Neural crest cell (in vitro differentiated cells): ENCODE data around the gene PAK5. TPM values are rescaled to one million over a fixed set of nuclear protein-coding genes. Genes with fewer than 3 reads are reported as not detected.

Source experiments
- DNase-seq: peaks from one replicate; pipeline ENCODE4 v3.0.0; 2021; ENCODE audit warnings: low read depth, mixed read lengths, low spot score
- H3K27ac Mint-ChIP-seq: one replicate; pipeline ENCODE4 v1.8.0; 2021; ENCODE audit warnings: mild to moderate bottlenecking, mixed read lengths; ENCODE audit not compliant: unreplicated experiment
- H3K27me3 Mint-ChIP-seq: 2 replicates; pipeline ENCODE4 v1.8.0; 2021; ENCODE audit warnings: low read depth, mild to moderate bottlenecking, mixed read lengths
- H3K36me3 Mint-ChIP-seq: 2 replicates; pipeline ENCODE4 v1.8.0; 2021; ENCODE audit warnings: low read depth, mild to moderate bottlenecking, mixed read lengths
- H3K4me1 Mint-ChIP-seq: 2 replicates; pipeline ENCODE4 v1.8.0; 2021; ENCODE audit warnings: mixed read lengths
- H3K4me3 Mint-ChIP-seq: one replicate; pipeline ENCODE4 v1.8.0; 2021; ENCODE audit warnings: mild to moderate bottlenecking, mixed read lengths
- H3K9me3 Mint-ChIP-seq: 2 replicates; pipeline ENCODE4 v1.8.0; 2021; ENCODE audit warnings: mixed read lengths
- total RNA-seq: library from RNA; stranded (reverse); gene quantifications from 2 replicates; pipeline ENCODE4 v1.2.1, GENCODE V29; 2021
- TF ChIP-seq, protein P1 (sequence below): fragments of 200-600 bp; sonication (generic); conservative IDR thresholded peaks from 2 replicates; pipeline ENCODE4 v1.5.0; 2021; ENCODE audit warnings: antibody characterized with exemption, mild to moderate bottlenecking

PAK5 gene
- total RNA-seq, 1 donor from 2014 or later = 1.8 TPM

DNA sequence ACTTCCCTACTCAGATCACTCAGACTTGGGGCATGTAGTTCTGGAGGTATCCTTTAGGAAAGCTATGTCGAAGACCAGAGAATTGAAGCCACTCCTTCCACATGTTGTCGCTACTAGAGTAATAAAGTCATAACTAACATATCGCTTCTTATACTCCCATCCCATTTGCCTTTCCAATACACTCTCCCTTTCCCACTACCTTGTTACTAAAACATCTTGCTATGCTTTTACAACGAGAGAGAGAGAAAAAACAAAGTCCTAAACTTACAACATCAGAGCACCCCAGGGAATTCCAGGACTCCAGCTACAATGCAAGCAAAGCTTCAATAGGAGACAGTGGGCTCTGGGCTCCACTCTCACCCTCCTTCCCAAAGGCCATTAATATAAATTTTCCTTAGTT is 329.6 kb downstream of the PAK5 start:
- Mint-ChIP-seq H3K36me3 (no peaks in the 10 kb centered on the region), H3K27ac (no peak overlapping the region), H3K9me3 (no peaks in the 10 kb centered on the region), H3K4me1 (peaks cover 6% of the 10 kb centered on the region), H3K27me3 (peaks cover 92% of the 10 kb centered on the region), H3K4me3 (peak overlapping the region; percentile 31)
- TF ChIP-seq, protein P1, sequence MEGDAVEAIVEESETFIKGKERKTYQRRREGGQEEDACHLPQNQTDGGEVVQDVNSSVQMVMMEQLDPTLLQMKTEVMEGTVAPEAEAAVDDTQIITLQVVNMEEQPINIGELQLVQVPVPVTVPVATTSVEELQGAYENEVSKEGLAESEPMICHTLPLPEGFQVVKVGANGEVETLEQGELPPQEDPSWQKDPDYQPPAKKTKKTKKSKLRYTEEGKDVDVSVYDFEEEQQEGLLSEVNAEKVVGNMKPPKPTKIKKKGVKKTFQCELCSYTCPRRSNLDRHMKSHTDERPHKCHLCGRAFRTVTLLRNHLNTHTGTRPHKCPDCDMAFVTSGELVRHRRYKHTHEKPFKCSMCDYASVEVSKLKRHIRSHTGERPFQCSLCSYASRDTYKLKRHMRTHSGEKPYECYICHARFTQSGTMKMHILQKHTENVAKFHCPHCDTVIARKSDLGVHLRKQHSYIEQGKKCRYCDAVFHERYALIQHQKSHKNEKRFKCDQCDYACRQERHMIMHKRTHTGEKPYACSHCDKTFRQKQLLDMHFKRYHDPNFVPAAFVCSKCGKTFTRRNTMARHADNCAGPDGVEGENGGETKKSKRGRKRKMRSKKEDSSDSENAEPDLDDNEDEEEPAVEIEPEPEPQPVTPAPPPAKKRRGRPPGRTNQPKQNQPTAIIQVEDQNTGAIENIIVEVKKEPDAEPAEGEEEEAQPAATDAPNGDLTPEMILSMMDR = no peak
- DNase-seq = no peak

DNA sequence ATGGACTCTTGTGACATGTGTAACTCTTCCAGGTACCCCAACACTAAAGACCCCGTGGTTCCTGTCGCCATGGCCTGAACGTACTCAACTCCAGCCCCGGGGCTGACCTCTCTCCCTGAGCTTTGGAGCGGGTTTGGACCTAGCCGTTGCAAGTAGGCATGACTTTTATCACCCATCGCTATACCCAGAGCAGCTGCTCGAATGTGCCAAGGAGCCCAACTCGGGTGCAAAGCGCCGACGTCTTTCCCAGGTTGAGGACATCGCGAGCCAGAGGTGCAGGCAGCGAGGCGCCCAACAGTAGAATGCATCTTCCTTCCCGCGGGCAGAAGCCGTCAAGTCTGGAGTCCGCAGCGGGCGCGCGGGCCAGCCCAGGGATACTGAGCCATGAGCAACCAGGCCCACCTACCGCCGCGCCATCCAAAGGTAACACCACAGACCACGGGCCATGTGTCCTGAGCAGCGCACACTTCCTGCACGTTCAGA is 330.1 kb downstream of the PAK5 start:
- Mint-ChIP-seq H3K36me3 (no peaks in the 10 kb centered on the region), H3K4me3 (peak overlapping the region; percentile 31), H3K4me1 (peaks cover under 1% of the 10 kb centered on the region), H3K27ac (no peak overlapping the region), H3K27me3 (peaks cover 92% of the 10 kb centered on the region), H3K9me3 (no peaks in the 10 kb centered on the region)
- DNase-seq = no peak
- TF ChIP-seq, protein P1 = no peak

DNA sequence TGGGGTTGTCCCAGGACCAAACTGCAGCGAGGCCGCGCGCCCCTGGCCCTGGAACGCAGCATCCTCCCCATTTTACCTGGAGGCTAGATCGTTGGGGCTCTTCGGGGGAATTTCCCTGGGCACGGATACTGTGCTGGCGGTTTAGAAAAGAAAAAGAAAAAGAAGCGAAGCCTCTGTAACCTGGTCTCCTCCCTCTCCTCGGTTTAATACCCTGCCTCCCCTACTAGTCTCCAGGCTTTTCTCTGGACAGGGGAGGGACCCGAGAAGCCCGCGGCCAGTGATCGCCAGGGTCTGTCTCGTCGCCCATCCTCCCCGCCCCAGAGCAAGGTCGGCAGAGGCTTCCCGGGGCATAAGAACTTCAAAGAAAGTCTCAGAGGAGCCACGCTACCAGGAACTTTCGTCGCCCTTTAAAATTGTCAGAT is 330.6 kb downstream of the PAK5 start:
- TF ChIP-seq, protein P1 = no peak
- no peaks in the 10 kb centered on the region for H3K4me1 Mint-ChIP-seq
- no peak for DNase-seq
- H3K4me3 Mint-ChIP-seq = no peak overlapping the region
- no peaks in the 10 kb centered on the region for H3K36me3 Mint-ChIP-seq
- peaks cover 92% of the 10 kb centered on the region for H3K27me3 Mint-ChIP-seq
- H3K9me3 Mint-ChIP-seq = no peaks in the 10 kb centered on the region
- H3K27ac Mint-ChIP-seq = peak overlapping the region; percentile 35

DNA sequence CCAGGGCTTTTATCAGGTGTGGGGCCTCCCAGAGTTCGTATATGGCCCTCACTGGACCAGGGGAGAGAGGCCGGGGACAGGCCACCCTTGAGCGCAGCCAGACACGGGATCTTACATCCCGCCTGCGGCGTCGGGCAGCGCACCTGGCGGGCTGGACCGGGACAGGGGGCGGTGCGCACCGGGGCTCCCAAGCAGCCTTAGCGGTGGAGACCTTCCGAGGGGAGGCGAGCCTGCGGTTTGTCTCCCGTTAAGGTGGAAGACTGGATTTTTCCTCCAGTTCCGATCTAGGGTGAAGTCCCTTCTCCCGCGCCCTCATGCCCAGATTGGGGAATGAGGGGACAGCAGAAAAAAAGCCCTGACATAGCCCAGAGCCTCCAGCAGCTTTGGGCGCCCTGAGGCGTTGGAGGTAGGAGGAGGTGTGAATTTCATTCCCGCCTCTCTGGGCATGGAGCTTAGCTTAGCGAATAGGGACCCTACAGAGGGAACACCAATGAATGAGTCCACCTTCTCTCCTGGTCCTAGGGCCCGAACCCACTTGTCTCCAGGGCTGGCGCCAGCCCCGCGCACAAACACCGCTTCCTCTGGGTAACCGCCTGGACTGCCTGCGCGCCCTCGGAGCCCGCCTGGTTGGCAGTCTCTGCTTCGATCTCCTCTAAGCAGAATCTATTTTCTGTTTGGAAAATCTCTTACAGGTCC is 331.2 kb downstream of the PAK5 start:
- TF ChIP-seq, protein P1 = no peak
- Mint-ChIP-seq H3K27ac (no peak overlapping the region), H3K9me3 (no peaks in the 10 kb centered on the region), H3K27me3 (peaks cover 86% of the 10 kb centered on the region), H3K4me3 (no peak overlapping the region), H3K4me1 (no peaks in the 10 kb centered on the region), H3K36me3 (no peaks in the 10 kb centered on the region)
- no peak for DNase-seq

DNA sequence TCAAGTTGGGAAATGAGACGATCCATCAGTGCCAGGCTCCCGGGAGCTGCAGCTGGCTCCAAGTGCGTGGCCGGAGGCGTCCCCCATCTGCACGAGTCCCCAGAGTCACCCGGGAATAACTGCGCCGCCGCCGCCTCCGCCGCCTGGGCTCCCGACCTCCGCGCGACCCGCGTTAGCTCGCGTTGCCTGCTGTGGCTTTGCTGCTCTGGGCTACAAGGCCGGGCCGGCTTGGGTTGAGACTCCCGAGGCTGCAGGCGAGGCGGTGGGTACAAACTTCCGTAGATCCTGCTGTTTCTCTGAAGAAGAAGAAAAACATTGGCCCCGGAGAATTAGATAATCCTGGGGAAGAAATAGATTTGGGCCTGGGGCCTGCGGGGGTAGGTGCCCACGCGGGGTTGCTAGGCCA is 331.9 kb downstream of the PAK5 start:
- DNase-seq = no peak
- TF ChIP-seq, protein P1 = no peak
- H3K4me1 Mint-ChIP-seq = no peaks in the 10 kb centered on the region
- H3K27me3 Mint-ChIP-seq = peaks cover 79% of the 10 kb centered on the region
- H3K4me3 Mint-ChIP-seq = no peak overlapping the region
- no peak overlapping the region for H3K27ac Mint-ChIP-seq
- no peaks in the 10 kb centered on the region for H3K9me3 Mint-ChIP-seq
- no peaks in the 10 kb centered on the region for H3K36me3 Mint-ChIP-seq
